Measurements from ENCODE around the gene WWC2. TPM values are rescaled to one million over a fixed set of nuclear protein-coding genes. Genes with fewer than 3 reads are reported as not detected.

Gene WWC2
- total RNA-seq, 4 donors from 2014 or later = 11.2 to 14.7 (median 12.4) TPM

DNA sequence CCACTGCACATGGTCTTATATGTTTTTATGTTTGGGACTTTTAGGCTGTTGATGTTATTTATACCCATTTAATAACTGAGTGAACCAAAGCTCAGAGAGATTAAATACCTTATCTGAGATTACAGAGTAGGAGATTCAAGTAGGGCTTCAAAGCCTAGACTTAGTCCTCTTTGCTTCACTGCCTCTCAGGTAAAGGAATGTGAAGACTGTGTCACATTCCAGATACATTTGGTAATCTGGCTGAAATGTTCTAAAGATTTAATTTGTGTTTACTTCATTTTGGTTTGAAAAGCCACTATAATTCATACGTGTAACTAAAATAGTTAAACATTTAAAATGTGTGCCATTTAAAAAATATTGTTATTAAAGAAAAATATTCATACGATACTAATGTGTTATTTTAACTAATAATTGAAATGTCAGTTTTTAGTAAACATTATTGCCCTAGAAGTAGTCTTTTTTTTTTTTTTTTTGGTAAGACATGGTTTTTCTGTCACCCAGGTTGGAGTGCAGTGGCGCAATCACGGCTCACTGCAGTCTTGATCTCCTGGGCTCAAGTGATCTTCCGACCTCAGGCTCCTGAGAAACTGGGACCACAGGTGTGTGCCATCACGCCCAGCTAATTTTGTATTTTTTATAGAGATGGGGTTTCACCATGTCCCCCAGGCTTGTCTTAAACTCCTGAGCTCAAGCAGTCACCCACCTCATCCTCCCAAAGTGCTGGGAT lies 54.3 kb downstream of the WWC2 start:
- no peak for TF ChIP-seq POLR2A (IDR thresholded peaks at IDR 0.05)
- TF ChIP-seq, protein P1, sequence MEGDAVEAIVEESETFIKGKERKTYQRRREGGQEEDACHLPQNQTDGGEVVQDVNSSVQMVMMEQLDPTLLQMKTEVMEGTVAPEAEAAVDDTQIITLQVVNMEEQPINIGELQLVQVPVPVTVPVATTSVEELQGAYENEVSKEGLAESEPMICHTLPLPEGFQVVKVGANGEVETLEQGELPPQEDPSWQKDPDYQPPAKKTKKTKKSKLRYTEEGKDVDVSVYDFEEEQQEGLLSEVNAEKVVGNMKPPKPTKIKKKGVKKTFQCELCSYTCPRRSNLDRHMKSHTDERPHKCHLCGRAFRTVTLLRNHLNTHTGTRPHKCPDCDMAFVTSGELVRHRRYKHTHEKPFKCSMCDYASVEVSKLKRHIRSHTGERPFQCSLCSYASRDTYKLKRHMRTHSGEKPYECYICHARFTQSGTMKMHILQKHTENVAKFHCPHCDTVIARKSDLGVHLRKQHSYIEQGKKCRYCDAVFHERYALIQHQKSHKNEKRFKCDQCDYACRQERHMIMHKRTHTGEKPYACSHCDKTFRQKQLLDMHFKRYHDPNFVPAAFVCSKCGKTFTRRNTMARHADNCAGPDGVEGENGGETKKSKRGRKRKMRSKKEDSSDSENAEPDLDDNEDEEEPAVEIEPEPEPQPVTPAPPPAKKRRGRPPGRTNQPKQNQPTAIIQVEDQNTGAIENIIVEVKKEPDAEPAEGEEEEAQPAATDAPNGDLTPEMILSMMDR (IDR thresholded peaks at IDR 0.05) = no peak
- 93 to 96% methylated on average over 6 of the region's 6 CpGs for whole genome bisulfite sequencing, 2 donors
- no peak overlapping the region for H3K4me3 ChIP-seq (ENCODE audit: low read depth, poor library complexity, severe bottlenecking)
- no peak for DNase-seq (ENCODE audit: low spot score in 2 of 2)
- intact Hi-C loops (cut with DNase I; ENCODE audit: low total_unique reads) = no loop called here

DNA sequence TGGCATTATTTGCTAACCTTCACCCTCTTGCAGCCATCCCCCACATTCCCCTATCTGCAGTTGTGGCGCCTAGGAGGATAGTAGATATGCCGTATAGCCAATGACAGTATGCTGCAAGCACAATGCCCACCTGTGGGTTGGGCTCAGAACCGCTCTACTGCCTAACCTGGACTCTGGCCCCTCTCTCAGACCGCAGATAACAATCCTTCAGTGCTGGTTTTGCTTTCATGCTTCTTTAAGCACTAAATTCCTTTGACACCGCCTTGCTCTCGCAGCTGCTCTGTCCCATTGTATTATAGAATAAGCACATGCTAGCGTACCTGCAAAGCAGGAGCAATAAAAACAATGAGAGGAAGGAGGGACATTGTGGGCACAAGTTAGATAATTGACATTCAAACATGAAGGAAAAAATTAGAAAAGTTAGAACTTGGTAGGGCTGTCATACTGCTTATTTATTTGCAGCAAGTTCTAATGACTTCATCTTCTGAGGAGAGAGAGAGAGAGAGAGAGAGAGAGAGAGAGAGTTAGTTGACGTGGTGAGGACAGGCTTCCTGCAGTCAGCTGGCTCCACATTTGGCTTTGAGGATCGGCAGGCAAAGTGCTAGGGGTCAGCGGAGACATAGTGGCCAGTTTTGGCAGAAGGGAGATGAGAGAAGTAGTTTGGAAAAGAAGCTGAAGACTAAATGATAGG lies 55.8 kb downstream of the WWC2 start:
- WGBS, 2 donors = 77% methylated on average over 10 of the region's 10 CpGs
- intact Hi-C loops (cut with DNase I; ENCODE audit: low total_unique reads) = no loop called here
- H3K4me3 ChIP-seq (ENCODE audit: low read depth, poor library complexity, severe bottlenecking) = no peak overlapping the region
- no peak for TF ChIP-seq POLR2A (IDR thresholded peaks at IDR 0.05)
- TF ChIP-seq, protein P1 (IDR thresholded peaks at IDR 0.05) = no peak
- DNase-seq (ENCODE audit: low spot score in 2 of 2) = no peak

DNA sequence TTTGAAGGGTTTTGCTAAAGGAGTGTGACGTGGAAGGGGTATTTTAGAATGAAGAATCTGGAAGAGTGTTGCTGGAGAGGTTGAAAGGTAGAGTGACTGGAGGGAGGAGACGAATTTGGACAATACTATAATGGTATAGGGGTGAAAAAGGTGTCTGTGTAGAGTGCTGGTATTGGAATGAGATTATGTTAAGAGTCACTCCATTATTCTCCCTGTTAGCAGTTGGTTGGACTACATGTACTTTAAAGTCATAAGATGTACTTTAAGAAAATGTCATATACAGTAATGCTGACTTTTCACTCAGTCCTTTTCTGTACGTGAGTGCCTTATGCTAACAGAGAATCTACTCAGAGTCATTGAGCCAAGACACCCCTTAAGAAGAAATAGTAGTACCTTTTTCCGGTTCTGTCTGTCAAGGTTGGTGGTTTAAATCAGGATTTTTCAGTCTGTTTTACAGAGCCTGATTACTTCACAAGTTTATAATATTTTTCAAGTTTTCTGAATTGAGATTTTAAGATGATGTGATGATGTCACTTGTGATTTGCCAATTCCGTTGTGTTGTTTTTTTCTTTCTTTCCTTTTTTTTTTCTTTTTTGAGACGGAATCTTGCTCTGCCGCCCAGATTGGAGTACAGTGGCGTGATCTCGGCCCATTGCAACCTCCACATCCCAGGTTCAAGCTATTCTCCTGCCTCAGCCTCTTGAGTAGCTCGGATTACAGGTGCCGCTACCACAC lies 56.6 kb downstream of the WWC2 start:
- 94% methylated on average over 11 of the region's 11 CpGs for WGBS, 2 donors
- H3K4me3 ChIP-seq (ENCODE audit: low read depth, poor library complexity, severe bottlenecking) = no peak overlapping the region
- intact Hi-C loops (cut with DNase I; ENCODE audit: low total_unique reads) = no loop called here
- TF ChIP-seq, protein P1 (IDR thresholded peaks at IDR 0.05) = no peak
- TF ChIP-seq POLR2A (IDR thresholded peaks at IDR 0.05) = no peak
- DNase-seq (ENCODE audit: low spot score in 2 of 2) = no peak

DNA sequence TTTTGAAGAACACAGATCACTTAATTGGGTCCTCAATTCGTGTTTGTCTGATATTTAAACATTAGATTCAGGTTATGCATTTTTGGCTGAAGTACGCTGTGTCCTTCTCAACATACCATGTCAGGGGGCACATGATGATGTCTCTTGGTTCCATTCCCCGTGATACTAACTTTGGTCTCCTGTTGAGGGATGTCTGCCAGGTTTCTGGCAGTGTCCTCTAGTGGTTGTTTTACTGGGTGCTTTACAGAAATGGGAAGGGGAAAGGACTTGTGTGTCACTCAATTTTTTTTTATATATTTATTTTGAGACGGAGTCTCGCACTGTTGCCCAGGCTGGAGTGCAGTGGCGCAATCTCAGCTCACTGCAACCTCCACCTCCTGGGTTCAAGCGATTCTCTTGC lies 58.2 kb downstream of the WWC2 start:
- TF ChIP-seq, protein P1 (IDR thresholded peaks at IDR 0.05) = no peak
- TF ChIP-seq POLR2A (IDR thresholded peaks at IDR 0.05) = no peak
- H3K4me3 ChIP-seq (ENCODE audit: low read depth, poor library complexity, severe bottlenecking) = no peak overlapping the region
- WGBS, 2 donors = 90 to 98% methylated on average over 7 of the region's 7 CpGs
- DNase-seq (ENCODE audit: low spot score in 2 of 2) = no peak
- intact Hi-C loops (cut with DNase I; ENCODE audit: low total_unique reads) = no loop called here

DNA sequence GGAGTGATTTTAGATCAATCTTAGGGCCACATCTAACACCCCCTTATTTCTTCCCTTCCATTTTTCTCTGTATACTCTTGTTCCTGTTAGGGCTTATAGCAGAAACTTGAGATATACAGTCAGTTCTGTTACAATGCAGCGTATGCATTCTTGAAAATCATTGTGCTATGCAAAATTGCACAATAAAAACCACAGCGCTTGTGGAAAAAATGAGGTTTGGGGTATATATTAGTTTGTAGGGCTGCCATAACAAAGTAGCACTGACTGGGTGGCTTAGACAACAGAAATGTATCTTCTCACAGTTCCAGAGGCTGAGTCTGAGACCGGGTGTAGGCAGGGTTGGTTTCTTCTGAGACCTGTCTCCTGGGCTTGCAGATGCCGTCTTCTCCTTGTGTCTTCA lies 59.0 kb downstream of the WWC2 start:
- intact Hi-C loops (cut with DNase I; ENCODE audit: low total_unique reads) = no loop called here
- H3K4me3 ChIP-seq (ENCODE audit: low read depth, poor library complexity, severe bottlenecking) = no peak overlapping the region
- TF ChIP-seq, protein P1 (IDR thresholded peaks at IDR 0.05) = no peak
- no peak for TF ChIP-seq POLR2A (IDR thresholded peaks at IDR 0.05)
- DNase-seq (ENCODE audit: low spot score in 2 of 2) = no peak
- 62 to 69% methylated on average over 4 of the region's 4 CpGs for WGBS, 2 donors
